HG02943 (cell line): ENCODE results near the gene FOXA1.
"Not testable (repeated sequence)": the region's sequence is repeated elsewhere in the genome, so short reads cannot be mapped to it uniquely, and the experiment has no call there.

Experiments
- ATAC-seq: cut with Tn5 transposase; IDR thresholded peaks from one replicate; pipeline ENCODE4 v1.9.1; 2021; ENCODE audit warnings: mild to moderate bottlenecking, low read depth, moderate library complexity; ENCODE audit not compliant: unreplicated experiment

FOXA1 gene

GRCh38 chr14:37566811-37567371 is 28.2 kb downstream of the FOXA1 start:
- no peak for ATAC-seq

- no peak for ATAC-seq
Measured at GRCh38 chr14:37565550-37565949, 29.5 kb downstream of the FOXA1 start.

GRCh38 chr14:37563189-37563588 is 31.9 kb downstream of the FOXA1 start:
- no peak for ATAC-seq

GRCh38 chr14:37559386-37559785 is 35.7 kb downstream of the FOXA1 start:
- no peak for ATAC-seq

GRCh38 chr14:37558740-37559139 is 36.3 kb downstream of the FOXA1 start:
- no peak for ATAC-seq

- not testable (repeated sequence) for ATAC-seq
Measured at GRCh38 chr14:37555596-37555995, 39.5 kb downstream of the FOXA1 start.

GRCh38 chr14:37553935-37554550 is 41.0 kb downstream of the FOXA1 start:
- ATAC-seq: no peak

- ATAC-seq: no peak
Measured at GRCh38 chr14:37551119-37551518, 43.9 kb downstream of the FOXA1 start.

- no peak for ATAC-seq
Measured at GRCh38 chr14:37550511-37550910, 44.5 kb downstream of the FOXA1 start.

- no peak for ATAC-seq
Measured at GRCh38 chr14:37546621-37547447, 48.2 kb downstream of the FOXA1 start.

GRCh38 chr14:37545174-37545573 is 49.9 kb downstream of the FOXA1 start:
- ATAC-seq: no peak

- no peak for ATAC-seq
Measured at GRCh38 chr14:37544407-37544806, 50.6 kb downstream of the FOXA1 start.

GRCh38 chr14:37539992-37540391 is 55.1 kb downstream of the FOXA1 start:
- ATAC-seq: no peak
